Measurements from ENCODE around the gene SLC35A3.

DNA sequence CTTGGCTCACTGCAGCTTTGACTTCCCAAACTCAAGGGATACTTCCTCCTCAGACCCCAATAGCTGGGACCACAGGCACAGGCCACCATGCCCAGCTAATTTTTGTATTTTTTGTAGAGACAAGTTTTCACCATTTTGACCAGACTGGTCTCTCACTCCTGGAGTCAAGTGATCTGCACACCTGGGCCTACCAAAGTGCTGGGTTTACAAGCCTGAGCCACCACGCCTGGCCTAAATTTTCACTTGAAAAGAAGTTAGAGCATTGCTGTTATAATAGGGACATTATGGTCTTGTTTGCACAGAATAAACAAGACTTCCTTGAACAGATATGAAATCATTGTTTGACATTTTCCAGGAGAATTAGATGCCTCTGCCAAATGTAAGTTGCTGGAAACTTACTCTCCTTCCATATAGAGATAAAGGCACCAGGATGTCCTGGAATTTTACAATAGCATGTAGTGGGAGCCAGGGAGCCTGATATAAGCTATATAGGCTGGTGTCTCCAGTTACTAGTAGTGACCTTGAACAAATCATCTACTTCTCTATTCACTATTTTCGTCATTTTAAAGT is 16.9 kb downstream of the SLC35A3 start:
- TF ChIP-seq, protein P1, sequence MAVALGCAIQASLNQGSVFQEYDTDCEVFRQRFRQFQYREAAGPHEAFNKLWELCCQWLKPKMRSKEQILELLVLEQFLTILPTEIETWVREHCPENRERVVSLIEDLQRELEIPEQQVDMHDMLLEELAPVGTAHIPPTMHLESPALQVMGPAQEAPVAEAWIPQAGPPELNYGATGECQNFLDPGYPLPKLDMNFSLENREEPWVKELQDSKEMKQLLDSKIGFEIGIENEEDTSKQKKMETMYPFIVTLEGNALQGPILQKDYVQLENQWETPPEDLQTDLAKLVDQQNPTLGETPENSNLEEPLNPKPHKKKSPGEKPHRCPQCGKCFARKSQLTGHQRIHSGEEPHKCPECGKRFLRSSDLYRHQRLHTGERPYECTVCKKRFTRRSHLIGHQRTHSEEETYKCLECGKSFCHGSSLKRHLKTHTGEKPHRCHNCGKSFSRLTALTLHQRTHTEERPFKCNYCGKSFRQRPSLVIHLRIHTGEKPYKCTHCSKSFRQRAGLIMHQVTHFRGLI (tag by site-specific recombination; IDR thresholded peaks at IDR 0.05), result no peak
- TF ChIP-seq ZNF76 (tag by site-specific recombination; IDR thresholded peaks at IDR 0.05; ENCODE audit: borderline replicate concordance, low read depth) (no peak), ZNF529 (tag by site-specific recombination; IDR thresholded peaks at IDR 0.05; ENCODE audit: insufficient replicate concordance) (no peak), ZNF350 (tag by site-specific recombination; IDR thresholded peaks at IDR 0.05) (no peak), ZNF555 (tag by site-specific recombination; conservative IDR thresholded peaks at IDR 0.05) (no peak), ZNF530 (tag by site-specific recombination; IDR thresholded peaks at IDR 0.05; ENCODE audit: low read depth) (no peak), MYNN (tag by site-specific recombination; IDR thresholded peaks at IDR 0.05; ENCODE audit: borderline replicate concordance) (no peak), ZNF174 (tag by site-specific recombination; IDR thresholded peaks at IDR 0.05) (no peak), ZNF23 (tag by site-specific recombination; IDR thresholded peaks at IDR 0.05; ENCODE audit: borderline replicate concordance) (no peak)
- TF ChIP-seq, protein P2, sequence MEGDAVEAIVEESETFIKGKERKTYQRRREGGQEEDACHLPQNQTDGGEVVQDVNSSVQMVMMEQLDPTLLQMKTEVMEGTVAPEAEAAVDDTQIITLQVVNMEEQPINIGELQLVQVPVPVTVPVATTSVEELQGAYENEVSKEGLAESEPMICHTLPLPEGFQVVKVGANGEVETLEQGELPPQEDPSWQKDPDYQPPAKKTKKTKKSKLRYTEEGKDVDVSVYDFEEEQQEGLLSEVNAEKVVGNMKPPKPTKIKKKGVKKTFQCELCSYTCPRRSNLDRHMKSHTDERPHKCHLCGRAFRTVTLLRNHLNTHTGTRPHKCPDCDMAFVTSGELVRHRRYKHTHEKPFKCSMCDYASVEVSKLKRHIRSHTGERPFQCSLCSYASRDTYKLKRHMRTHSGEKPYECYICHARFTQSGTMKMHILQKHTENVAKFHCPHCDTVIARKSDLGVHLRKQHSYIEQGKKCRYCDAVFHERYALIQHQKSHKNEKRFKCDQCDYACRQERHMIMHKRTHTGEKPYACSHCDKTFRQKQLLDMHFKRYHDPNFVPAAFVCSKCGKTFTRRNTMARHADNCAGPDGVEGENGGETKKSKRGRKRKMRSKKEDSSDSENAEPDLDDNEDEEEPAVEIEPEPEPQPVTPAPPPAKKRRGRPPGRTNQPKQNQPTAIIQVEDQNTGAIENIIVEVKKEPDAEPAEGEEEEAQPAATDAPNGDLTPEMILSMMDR (tag by site-specific recombination; IDR thresholded peaks at IDR 0.05), result no peak
- TF ChIP-seq, protein P3, sequence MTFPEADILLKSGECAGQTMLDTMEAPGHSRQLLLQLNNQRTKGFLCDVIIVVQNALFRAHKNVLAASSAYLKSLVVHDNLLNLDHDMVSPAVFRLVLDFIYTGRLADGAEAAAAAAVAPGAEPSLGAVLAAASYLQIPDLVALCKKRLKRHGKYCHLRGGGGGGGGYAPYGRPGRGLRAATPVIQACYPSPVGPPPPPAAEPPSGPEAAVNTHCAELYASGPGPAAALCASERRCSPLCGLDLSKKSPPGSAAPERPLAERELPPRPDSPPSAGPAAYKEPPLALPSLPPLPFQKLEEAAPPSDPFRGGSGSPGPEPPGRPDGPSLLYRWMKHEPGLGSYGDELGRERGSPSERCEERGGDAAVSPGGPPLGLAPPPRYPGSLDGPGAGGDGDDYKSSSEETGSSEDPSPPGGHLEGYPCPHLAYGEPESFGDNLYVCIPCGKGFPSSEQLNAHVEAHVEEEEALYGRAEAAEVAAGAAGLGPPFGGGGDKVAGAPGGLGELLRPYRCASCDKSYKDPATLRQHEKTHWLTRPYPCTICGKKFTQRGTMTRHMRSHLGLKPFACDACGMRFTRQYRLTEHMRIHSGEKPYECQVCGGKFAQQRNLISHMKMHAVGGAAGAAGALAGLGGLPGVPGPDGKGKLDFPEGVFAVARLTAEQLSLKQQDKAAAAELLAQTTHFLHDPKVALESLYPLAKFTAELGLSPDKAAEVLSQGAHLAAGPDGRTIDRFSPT (tag by site-specific recombination; IDR thresholded peaks at IDR 0.05), result no peak
- TF ChIP-seq, protein P4, sequence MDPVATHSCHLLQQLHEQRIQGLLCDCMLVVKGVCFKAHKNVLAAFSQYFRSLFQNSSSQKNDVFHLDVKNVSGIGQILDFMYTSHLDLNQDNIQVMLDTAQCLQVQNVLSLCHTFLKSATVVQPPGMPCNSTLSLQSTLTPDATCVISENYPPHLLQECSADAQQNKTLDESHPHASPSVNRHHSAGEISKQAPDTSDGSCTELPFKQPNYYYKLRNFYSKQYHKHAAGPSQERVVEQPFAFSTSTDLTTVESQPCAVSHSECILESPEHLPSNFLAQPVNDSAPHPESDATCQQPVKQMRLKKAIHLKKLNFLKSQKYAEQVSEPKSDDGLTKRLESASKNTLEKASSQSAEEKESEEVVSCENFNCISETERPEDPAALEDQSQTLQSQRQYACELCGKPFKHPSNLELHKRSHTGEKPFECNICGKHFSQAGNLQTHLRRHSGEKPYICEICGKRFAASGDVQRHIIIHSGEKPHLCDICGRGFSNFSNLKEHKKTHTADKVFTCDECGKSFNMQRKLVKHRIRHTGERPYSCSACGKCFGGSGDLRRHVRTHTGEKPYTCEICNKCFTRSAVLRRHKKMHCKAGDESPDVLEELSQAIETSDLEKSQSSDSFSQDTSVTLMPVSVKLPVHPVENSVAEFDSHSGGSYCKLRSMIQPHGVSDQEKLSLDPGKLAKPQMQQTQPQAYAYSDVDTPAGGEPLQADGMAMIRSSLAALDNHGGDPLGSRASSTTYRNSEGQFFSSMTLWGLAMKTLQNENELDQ (tag by site-specific recombination; IDR thresholded peaks at IDR 0.05; ENCODE audit: low read depth), result no peak
- TF ChIP-seq, protein P5, sequence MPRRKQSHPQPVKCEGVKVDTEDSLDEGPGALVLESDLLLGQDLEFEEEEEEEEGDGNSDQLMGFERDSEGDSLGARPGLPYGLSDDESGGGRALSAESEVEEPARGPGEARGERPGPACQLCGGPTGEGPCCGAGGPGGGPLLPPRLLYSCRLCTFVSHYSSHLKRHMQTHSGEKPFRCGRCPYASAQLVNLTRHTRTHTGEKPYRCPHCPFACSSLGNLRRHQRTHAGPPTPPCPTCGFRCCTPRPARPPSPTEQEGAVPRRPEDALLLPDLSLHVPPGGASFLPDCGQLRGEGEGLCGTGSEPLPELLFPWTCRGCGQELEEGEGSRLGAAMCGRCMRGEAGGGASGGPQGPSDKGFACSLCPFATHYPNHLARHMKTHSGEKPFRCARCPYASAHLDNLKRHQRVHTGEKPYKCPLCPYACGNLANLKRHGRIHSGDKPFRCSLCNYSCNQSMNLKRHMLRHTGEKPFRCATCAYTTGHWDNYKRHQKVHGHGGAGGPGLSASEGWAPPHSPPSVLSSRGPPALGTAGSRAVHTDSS (tag by site-specific recombination; IDR thresholded peaks at IDR 0.05), result no peak
